HG02798 (cell line): ENCODE data around the gene TMEM248.
"Not testable (repeated sequence)": the region's sequence is repeated elsewhere in the genome, so short reads cannot be mapped to it uniquely, and the experiment has no call there.

Experiments
- ATAC-seq: cut with Tn5 transposase; IDR thresholded peaks from one replicate; pipeline ENCODE4 v1.9.1; 2021; ENCODE audit warnings: mild to moderate bottlenecking; ENCODE audit not compliant: unreplicated experiment, poor library complexity

The TMEM248 gene

GRCh38 chr7:66907731-66908130 is 13.3 kb upstream of the TMEM248 start:
- ATAC-seq: no peak

GRCh38 chr7:66908598-66908997 is 12.4 kb upstream of the TMEM248 start:
- ATAC-seq: not testable (repeated sequence)

DNA sequence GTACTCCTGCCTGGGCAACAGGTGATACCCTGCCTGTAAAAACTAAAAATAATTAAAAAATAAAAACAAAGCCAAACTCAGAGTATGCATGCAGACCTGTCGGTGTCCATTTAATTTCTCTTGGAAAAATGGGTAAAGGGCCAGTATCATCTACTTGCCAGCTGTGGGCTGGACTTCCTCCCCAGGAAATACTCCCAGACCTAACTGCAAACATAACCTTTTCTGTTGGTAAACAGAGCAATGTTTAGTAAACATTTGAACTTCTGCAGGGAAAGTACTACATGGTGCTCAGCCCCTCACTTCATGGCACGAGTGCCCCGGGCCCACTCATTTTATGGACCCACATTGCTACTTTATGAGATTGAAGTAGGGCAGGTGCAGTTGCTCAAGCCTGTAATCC is 10.2 kb upstream of the TMEM248 start:
- no peak for ATAC-seq

DNA sequence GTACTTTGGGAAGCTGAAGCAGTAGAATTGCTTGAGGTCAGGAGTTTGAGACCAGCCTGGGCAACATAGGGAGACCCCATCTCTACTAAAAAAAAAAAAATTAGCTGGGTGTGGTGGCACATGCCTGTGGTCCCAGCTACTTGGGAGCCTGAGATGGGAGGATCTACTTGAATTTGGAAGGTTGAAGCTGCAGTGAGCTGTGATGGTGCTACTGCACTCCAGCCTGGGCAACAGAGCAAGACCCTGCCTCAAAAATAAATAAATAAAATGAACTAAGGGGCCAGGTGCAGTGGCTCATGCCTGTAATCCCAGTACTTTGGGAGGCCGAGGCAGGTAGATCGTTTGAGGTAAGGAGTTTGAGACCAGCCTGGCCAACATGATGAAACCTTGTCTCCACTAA is 9.8 kb upstream of the TMEM248 start:
- not testable (repeated sequence) for ATAC-seq

GRCh38 chr7:66912195-66912594 is 8.8 kb upstream of the TMEM248 start:
- no peak for ATAC-seq

DNA sequence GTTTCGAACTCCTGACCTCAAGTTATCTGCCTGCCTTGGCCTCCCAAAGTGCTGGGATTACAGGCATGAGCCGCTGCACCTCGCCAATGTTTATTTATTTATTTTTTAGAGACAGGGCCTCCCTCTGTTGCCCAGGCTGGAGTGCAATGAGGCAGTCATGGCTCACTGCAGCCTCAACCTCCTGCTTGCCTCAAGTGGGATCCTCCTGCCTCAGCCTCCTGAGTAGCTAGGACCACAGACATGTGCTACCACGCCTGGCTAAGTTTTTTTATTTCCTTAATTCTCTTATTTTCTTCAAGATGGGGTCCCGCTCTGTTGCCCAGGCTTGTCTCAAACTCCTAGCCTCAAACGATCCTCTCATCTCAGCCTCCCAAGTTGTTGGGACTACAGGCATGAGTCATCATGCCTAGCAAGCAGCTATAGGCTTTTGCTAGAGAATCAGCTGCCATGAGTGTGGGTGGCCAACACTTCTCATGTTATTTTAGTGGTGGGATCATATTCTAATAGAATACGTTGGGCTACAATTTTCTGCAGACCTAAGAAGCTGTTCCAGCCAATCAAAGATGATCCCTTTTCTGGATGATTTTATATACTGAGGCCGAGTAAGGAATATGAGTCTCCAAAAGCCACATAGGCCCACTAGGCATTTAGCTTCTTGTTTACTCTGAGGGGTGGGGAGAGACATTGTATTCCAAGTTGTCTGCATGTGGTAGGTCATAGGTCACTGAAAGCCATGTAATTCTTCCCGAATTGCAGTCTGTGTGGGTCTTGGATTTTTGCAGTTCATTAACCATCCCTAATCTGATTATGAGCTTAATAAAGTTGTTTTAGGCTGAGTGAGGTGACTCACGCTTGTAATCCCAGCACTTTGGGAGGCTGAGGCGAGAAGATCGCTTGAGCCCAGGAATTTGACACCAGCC is 7.6 kb upstream of the TMEM248 start:
- no peak for ATAC-seq

DNA sequence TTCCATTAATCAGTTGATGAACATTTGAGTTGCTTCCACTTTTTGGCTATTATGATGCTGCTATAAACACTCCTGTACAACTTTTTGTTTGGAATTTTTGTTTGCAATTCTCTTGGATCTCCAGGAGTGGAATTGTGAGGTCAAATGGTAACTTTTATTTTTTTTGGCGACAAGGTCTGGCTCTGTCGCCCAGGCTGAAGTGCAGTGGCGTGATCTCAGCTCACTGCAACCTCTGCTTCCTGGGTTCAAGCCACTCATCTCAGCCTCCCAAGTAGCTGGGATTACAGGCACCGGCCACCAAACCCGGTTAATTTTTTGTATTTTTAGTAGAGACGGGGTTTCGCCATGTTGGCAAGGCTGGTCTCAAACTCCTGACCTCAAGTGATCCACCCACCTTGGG is 3.1 kb upstream of the TMEM248 start:
- not testable (repeated sequence) for ATAC-seq

- ATAC-seq: no peak
These were observed 1.7 kb upstream of the TMEM248 start for GRCh38 chr7:66919304-66919703.

GRCh38 chr7:66919704-66920103 is 1.3 kb upstream of the TMEM248 start:
- no peak for ATAC-seq

- ATAC-seq: no peak
These were observed 769 bp upstream of the TMEM248 start for GRCh38 chr7:66920256-66920655.

DNA sequence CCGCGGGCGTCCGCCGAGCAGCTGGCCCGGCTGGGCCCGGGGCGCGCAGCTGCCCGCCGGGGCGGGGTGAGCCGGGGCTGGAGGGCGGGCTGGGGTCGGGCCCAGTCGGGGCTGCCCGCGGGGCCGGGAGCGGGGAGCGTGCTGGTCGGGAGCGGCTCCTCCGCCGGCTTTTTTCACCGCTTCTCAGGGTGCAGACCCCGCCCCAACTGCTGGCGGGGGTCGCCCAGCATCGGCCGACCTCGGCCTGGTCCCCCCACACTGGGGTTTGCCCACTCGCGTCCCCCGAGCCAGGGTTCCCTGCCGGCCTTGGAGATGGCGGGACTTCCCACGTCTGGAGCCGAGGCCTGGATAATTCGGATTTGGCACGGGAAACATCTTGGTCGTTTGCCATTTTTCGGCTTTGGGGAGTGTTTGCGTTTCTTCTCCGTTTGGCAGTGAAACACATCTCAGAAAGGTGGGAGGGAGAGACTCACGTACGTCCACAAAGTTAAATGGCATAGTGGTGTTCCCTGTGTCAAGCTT is 432 bp downstream of the TMEM248 start:
- peak; percentile 37 for ATAC-seq

DNA sequence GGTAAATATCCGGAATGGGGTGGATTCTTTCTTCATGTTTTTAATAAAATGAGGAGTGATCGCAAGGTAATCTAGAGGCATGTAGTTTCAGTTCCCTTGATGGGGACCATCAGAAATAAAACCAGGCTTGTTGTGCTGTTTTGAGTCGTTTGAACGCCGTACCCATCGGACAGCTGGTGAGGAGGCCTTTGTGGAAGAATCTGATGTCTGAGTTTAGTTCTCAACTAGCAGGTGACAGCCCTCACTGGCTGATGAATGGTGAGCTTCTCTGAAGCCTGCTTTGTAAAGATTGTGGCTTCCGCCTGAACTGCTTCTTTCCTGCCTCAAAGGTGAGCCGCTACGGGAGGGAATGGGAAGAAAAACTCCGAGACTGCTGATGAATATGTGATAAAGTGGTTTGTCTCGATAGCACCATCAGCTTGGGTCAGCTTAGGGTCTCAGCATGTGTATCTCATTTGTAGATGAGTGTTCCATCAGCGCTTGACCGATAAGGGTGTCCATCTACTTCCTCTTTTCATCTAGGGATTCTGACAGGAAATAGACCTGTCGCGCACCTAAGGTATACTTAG is 977 bp downstream of the TMEM248 start:
- peak; percentile 19 for ATAC-seq

DNA sequence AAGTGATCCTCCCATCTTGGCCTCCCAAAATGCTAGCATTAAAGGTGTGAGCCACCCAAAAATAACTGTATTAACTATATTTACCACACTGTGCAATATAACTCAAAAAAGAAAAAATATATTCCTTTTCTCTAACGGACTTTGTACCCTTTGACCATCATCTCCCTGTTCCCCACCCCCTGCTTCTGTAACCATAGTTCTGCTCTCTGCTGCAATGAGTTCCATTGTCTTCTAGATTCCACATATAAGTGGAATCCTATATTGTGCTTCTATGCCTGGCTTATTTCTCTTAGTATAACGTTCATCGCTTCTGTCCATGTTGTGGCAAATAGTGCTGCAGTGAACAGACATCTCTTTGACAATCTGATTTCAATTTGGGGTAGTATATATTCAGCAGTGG is 4.2 kb downstream of the TMEM248 start:
- ATAC-seq: no peak

DNA sequence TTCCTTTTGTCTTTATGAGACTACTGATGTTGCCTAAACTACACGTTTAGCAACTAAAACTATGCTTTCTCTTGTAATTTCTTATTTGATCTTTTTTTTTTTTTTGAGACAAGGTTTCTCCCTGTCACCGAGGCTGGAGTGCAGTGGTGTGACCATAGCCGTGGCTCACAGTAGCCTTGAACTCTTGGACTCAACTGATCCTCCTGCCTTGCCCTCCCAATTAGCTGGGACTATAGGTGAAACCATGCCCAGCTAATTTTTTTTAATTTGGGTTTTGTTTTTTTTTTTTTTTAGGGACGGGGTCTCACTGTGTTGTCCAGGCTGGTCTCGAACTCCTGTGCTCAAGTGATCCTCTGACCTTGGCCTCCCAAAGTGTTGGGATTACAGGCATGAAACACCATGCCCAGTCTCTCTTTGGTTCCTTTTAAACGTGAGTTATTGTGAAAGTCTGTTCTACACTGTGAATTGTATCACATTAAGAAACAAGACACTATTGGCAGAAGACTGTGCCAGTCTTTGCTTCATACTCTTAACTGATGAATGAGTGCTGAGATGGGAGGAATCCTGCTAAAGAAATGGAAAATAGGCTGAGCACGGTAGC is 6.4 kb downstream of the TMEM248 start:
- ATAC-seq: no peak

DNA sequence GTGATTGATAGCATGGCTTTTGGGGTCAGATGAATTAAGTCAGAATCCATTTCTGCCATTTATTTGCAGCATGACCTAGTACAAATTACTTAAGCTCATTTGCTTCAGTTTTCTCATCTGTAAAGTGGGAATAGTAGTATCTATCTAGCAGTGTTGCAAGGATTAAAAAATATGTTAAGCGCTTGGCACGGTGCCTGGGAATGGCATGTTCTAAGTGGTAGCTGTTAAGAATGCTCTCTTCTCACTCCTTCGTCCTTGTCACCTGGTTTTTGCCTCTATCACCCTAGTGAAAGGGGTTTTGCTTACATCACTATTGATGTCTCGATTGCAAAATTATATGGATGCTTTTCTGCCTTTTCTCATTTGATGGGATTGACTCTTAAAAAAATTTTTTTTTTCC is 7.4 kb downstream of the TMEM248 start:
- ATAC-seq: no peak

GRCh38 chr7:66929165-66929564 is 8.1 kb downstream of the TMEM248 start:
- no peak for ATAC-seq

GRCh38 chr7:66929935-66930334 is 8.9 kb downstream of the TMEM248 start:
- ATAC-seq: no peak

DNA sequence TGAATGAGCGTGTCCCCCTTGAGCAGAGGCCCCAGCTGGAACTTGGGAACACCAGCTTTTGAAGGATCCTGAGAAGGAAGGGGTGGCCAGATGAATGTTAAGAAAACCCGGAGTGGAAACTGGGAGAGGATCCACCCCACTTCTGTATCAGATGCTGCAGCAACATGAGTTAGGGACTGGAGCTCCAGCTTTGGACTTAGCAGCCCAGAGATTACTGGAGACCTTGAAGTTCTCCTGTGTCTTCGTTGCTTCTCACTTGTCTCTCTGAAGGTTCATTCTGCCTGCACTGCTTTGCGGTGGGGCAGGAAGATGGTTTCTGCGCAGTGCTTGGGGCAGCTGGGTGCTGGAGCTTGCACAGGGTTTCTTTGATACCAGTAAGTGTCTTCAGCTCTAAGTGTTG is 9.3 kb downstream of the TMEM248 start:
- no peak for ATAC-seq

DNA sequence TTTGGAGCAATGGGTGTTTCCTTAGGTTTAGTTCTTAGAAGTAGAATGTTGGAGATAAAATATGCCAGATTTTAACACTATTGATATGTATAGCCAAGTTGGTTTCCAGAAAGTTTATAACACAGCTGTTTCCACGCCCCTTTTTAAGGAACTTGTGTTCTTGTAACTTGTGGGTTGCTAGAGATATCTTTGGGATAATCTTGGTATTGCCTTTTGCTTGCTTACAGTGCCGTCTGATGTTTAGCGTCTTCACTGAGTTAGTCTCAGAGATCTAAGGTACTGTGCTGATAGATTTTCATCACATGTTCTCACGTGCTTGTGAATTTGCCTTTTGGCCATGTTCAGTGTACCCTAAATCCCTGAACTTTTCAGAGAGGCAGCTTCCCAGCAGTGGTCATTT is 12.4 kb downstream of the TMEM248 start:
- ATAC-seq: no peak

DNA sequence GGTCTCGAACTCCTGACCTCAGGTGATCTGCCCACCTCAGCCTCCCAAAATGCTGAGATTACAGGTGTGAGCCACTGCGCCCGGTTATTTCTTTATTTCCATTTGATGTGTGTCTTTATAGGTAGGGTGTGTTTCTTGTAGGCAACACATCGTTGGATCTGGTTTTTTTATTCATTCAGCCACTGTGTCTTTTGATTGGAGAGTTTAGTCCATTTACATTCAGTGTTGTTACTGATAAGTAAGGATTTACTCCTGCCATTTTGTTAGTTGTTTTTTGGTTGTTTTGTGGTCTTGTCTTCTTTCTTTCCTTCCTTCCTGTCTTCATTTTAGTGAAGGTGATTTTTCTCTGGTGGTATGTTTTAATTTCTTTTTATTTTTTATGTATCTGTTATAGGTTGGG is 16.9 kb downstream of the TMEM248 start:
- ATAC-seq: no peak

- ATAC-seq: no peak
These were observed 18.3 kb downstream of the TMEM248 start for GRCh38 chr7:66939325-66939724.
